Hematopoietic multipotent progenitor cell treated with erythropoietin and hydrocortisone succinate and interleukin-3 and kit ligand, for 4 days (in vitro differentiated cells): ENCODE results near the gene CAPNS1.
A peak's percentile ranks its signal among the peaks of the same experiment; 100 is the strongest.
"Not testable (repeated sequence)": the region's sequence is repeated elsewhere in the genome, so short reads cannot be mapped to it uniquely, and the experiment has no call there.

Experiments used
- DNase-seq: peaks from one replicate; pipeline ENCODE4 v3.0.0-alpha.2; 2015

The CAPNS1 gene

GRCh38 chr19:36151144-36152018 is 11.5 kb downstream of the CAPNS1 start:
- no peak for DNase-seq

- DNase-seq: no peak
These were observed 12.1 kb downstream of the CAPNS1 start for GRCh38 chr19:36152019-36152351.

- DNase-seq: peak; percentile 24
These were observed 12.7 kb downstream of the CAPNS1 start, which contains the start of gene COX7A1 for GRCh38 chr19:36152352-36153091. COX7A1 (minus strand) TSS chr19:36152447; CDS start chr19:36152407, 40 bp downstream.

DNA sequence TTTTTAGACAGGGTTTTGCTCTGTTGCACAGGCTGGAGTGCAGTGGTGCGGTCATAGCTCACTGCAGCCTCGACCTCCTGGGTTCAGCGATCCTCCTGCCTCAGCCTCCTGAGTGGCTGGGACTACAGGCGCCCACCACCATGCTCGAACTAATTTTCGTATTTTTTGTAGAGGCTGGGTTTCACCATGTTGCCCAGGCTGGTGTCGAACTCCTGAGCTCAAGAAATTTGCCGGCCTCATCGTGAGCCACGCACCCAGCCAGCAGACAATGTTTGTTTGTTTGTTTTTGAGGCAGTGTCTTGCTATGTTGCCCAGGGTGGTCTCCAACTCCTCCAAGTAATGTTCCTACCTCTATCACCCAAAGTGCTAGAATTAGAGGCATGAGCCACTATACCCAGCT is 13.3 kb downstream of the CAPNS1 start:
- DNase-seq: no peak

- DNase-seq: no peak
These were observed 21.1 kb downstream of the CAPNS1 start for GRCh38 chr19:36160821-36161596.

GRCh38 chr19:36163813-36164212 is 23.9 kb downstream of the CAPNS1 start:
- DNase-seq: no peak

GRCh38 chr19:36169084-36169760 is 29.4 kb downstream of the CAPNS1 start:
- no peak for DNase-seq

DNA sequence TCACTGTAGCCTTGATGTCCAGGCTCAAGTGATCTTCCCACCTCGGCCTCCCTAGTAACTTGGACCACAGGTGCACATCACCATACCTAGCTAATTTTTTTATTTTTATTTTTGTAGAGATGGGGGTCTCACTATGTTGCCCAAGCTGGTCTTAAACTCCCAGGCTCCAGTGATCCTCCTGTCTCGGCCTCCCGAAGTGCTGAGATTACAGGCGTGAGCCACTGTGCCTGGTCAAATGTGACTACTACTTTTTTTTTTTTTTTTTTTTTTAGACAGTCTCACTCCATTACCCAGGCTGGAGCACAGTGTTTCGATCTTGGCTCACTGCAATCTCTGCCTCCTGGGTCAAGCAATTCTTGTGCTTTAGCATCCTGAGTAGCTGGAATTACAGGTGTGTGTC is 33.0 kb downstream of the CAPNS1 start:
- no peak for DNase-seq

DNA sequence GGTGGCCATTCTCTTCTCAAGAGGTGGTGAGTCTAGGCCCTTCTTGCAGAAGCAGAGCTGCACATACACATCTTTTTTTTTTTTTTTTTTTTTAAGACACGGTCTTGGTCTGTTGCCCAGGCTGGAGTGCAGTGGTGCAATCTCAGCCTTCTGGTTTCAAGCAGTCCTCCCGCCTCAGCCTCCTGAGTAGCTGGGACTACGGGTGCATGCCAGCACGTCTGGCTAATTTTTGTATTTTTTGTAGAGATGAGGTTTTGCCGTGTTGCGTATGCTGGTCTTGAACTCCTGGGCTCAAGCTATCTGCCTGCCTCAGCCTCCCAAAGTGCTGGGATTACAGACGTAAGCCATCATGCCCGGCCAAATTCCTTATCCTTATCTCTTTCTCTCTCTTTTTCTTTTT is 34.0 kb downstream of the CAPNS1 start:
- DNase-seq: not testable (repeated sequence)

- not testable (repeated sequence) for DNase-seq
These were observed 39.2 kb downstream of the CAPNS1 start for GRCh38 chr19:36179077-36179476.

GRCh38 chr19:36182612-36183244 is 42.9 kb downstream of the CAPNS1 start:
- no peak for DNase-seq

DNA sequence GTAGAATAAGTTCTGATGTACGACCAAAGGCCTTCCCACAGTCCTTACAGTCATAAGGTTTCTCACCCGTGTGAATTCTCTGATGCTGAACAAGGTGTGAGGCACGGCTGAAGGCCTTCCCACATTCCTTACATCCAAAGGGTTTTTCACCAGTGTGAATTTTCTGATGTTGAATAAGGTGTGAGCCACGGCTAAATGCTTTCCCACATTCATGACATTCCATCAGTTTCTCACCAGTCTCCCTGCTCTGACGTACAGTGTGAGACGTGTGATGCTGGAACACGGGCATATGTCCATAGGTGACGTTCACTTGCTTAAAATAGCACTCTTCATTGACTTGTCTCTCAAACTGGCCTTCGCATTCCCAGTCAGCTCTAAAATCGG is 43.4 kb downstream of the CAPNS1 start:
- DNase-seq: no peak

DNA sequence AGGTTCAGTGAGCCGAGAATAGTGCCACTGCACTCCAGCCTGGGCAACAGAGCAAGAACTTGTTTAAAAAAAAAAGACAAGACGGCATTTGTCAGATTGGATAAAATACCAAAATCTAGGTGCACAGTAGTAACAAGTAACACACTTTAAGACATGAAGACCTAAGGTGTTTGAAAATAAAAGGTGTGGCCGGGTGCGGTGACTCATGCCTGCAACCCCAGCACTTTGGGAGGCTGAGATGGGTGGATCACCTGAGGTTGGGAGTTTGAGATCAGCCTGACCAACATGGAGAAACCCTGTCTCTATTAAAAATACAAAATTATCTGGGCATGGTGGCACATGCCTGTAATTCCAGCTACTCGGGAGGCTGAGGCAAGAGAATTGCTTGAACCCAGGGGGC is 46.9 kb downstream of the CAPNS1 start:
- not testable (repeated sequence) for DNase-seq

GRCh38 chr19:36196249-36196648 is 56.4 kb downstream of the CAPNS1 start:
- no peak for DNase-seq

DNA sequence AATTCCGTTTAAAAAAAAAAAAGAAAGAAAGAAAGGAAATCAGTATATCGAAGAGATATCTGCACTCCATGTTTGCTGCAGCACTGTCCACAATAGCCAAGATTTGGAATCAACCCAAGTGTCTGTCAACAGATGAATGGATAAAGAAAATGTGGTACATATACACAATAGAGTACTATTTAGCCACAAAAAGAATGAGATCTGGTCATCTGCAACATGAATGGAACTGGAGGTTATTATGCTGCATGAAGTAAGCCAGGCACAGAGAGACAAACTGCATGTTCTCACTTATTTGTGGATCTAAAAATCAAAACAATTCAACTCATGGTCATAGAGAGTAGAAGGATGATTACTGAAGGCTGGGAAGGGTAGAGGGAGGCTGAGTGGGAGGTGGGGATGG is 58.3 kb downstream of the CAPNS1 start:
- no peak for DNase-seq
